GM12878 (cell line): ENCODE data around the gene RETSAT. TPM values are rescaled to one million over a fixed set of nuclear protein-coding genes. Genes with fewer than 3 reads are reported as not detected.

Experiments
- ATAC-seq: fragments of 200-7000 bp; cut with Tn5 transposase; 3 replicates; pipeline ENCODE4 v1.9.1; 2020; ENCODE audit warnings: mild to moderate bottlenecking, moderate library complexity
- BruUV-seq: library from RNA; stranded (reverse); fragments of 400-500 nt; replicated peaks from 2 replicates; lab custom pipeline; 2021; lab: Mats Ljungman, UMichigan
- CTCF ChIA-PET: fragments of 300-600 bp; sonication (Branson Sonifier 250); formaldehyde crosslinking; extraction: SDS; loops from one replicate; lab custom pipeline; 2021; ENCODE audit warnings: inconsistent platforms; lab: Yijun Ruan, JAX
- POLR2A ChIA-PET: fragments of 350-600 bp; formaldehyde crosslinking; extraction: SDS; loops from one replicate; lab custom pipeline; 2021; ENCODE audit warnings: inconsistent platforms; lab: Charles Lee
- RAD21 ChIA-PET: fragments of 300-600 bp; sonication (Branson Sonifier 250); formaldehyde crosslinking; loops from one replicate; lab custom pipeline; 2023; ENCODE audit warnings: antibody characterized with exemption; ENCODE audit not compliant: unreplicated experiment; lab: Charles Lee
- SMC1A ChIA-PET: fragments of 300-600 bp; sonication (Branson Sonifier 250); formaldehyde crosslinking; loops from one replicate; lab custom pipeline; 2023; ENCODE audit not compliant: unreplicated experiment, uncharacterized antibody; lab: Charles Lee
- DNase-seq: peaks from one replicate; pipeline ENCODE4 v3.0.0-alpha.2; 2011; ENCODE audit warnings: low read depth, low spot score
- FAIRE-seq: peaks from 3 replicates; lab custom pipeline; 2011; peaks lifted over from hg19 to GRCh38; lab: Jason Lieb, UNC
- H2AFZ ChIP-seq: 2 replicates; pipeline ENCODE4 v1.6.0; 2011; ENCODE audit warnings: low read depth, low read length, control low read depth; ENCODE audit not compliant: control insufficient read depth
- H3K27ac ChIP-seq: 2 replicates; pipeline ENCODE4 v1.5.1; 2011; ENCODE audit warnings: control low read depth; ENCODE audit not compliant: control insufficient read depth, insufficient read depth
- H3K27me3 ChIP-seq, 2 experiments: replicated peaks in 1 of 2; 2 replicates each; pipeline versions ENCODE4 v1.6.0 to v1.6.1; 2011; ENCODE audit warnings: low read length in 1 of 2; ENCODE audit not compliant: control insufficient read depth in 2 of 2, insufficient read depth in 2 of 2
- H3K36me3 ChIP-seq, 2 experiments: 2 replicates each; pipeline ENCODE4 v1.5.1; 2011; ENCODE audit warnings: low read length in 1 of 2; ENCODE audit not compliant: control insufficient read depth in 2 of 2, insufficient read depth in 2 of 2
- H3K4me1 ChIP-seq: 2 replicates; pipeline ENCODE4 v1.6.1; 2011; ENCODE audit warnings: mild to moderate bottlenecking, low read length, moderate library complexity, mixed read lengths; ENCODE audit not compliant: control insufficient read depth, insufficient read depth
- H3K4me2 ChIP-seq: 2 replicates; pipeline ENCODE4 v1.6.0; 2011; ENCODE audit warnings: control low read depth; ENCODE audit not compliant: control insufficient read depth, insufficient read depth
- H3K4me3 ChIP-seq: fragments of 200-600 bp; sonication (generic); 2 replicates; pipeline ENCODE4 v1.5.1; 2016
- H3K79me2 ChIP-seq: 2 replicates; pipeline ENCODE4 v1.6.0; 2011; ENCODE audit warnings: low read length; ENCODE audit not compliant: control insufficient read depth, insufficient read depth
- H3K9ac ChIP-seq: 2 replicates; pipeline ENCODE4 v1.8.0; 2011; ENCODE audit warnings: low read length, control low read depth, mixed read lengths; ENCODE audit not compliant: control insufficient read depth, insufficient read depth
- H3K9me3 ChIP-seq: replicated peaks from 3 replicates; pipeline ENCODE4 v1.5.1; 2011; ENCODE audit warnings: mild to moderate bottlenecking, low read length; ENCODE audit not compliant: control insufficient read depth, insufficient read depth
- H4K20me1 ChIP-seq: 2 replicates; pipeline ENCODE4 v1.6.0; 2011; ENCODE audit not compliant: control insufficient read depth, insufficient read depth
- BHLHE40 ChIP-seq, 2 experiments: fragments of 450-650 bp in 1 of 2; IDR thresholded peaks; 2 replicates each; pipeline ENCODE4 v1.6.1; 2011 to 2017; ENCODE audit warnings: low read depth in 2 of 2, borderline replicate concordance in 1 of 2, improper control_type of control experiment in 1 of 2, low read length in 1 of 2, mild to moderate bottlenecking in 1 of 2
- CEBPZ ChIP-seq: fragments of 150-350 bp; IDR thresholded peaks from 2 replicates; pipeline ENCODE4 v1.6.1; 2016; ENCODE audit warnings: low read depth, low read length
- HSF1 ChIP-seq: fragments of 150-350 bp; IDR thresholded peaks from 2 replicates; pipeline ENCODE4 v1.6.1; 2014; ENCODE audit warnings: mild to moderate bottlenecking, low read depth, low read length
- MEF2A ChIP-seq: IDR thresholded peaks from 2 replicates; pipeline ENCODE4 v1.6.1; 2011; ENCODE audit warnings: low read depth, mild to moderate bottlenecking, low read length, moderate library complexity; ENCODE audit not compliant: insufficient read depth
- NBN ChIP-seq: fragments of 450-650 bp; IDR thresholded peaks from 2 replicates; pipeline ENCODE4 v1.6.1; 2016
- NR2C2 ChIP-seq: IDR thresholded peaks from 2 replicates; pipeline ENCODE4 v1.6.1; 2011; ENCODE audit warnings: borderline replicate concordance, low read depth; ENCODE audit not compliant: control insufficient read depth, insufficient read length
- PBX3 ChIP-seq: IDR thresholded peaks from 2 replicates; pipeline ENCODE4 v1.6.1; 2011; ENCODE audit warnings: mild to moderate bottlenecking, low read depth, low read length, moderate library complexity; ENCODE audit not compliant: insufficient replicate concordance
- POLR2AphosphoS5 ChIP-seq: IDR thresholded peaks from 2 replicates; pipeline ENCODE4 v1.6.1; 2011; ENCODE audit warnings: mild to moderate bottlenecking, low read length, inconsistent platforms
- RCOR1 ChIP-seq: conservative IDR thresholded peaks from 2 replicates; pipeline ENCODE4 v1.6.1; 2012; ENCODE audit warnings: low read depth, low read length, improper control_type of control experiment
- SIN3A ChIP-seq: IDR thresholded peaks from 2 replicates; pipeline ENCODE4 v1.6.1; 2012; ENCODE audit warnings: low read depth, low read length, improper control_type of control experiment
- SMC3 ChIP-seq: IDR thresholded peaks from 2 replicates; pipeline ENCODE4 v1.6.1; 2011; ENCODE audit warnings: low read length, improper control_type of control experiment, borderline replicate concordance
- ZNF592 ChIP-seq: fragments of 450-650 bp; IDR thresholded peaks from 2 replicates; pipeline ENCODE4 v1.6.1; 2017; ENCODE audit warnings: mild to moderate bottlenecking, moderate library complexity
- WGBS: methylation state at CpG from one replicate; pipeline ENCODE4 v1.1.6; 2016; ENCODE audit warnings: low lambda C conversion rate; ENCODE audit not compliant: insufficient replicate concordance, insufficient coverage; ENCODE audit errors: missing lambda C conversion rate; 5-methylcytosine and 5-hydroxymethylcytosine counted together
- in situ Hi-C: fragments of 300-500 bp; cut with MboI; formaldehyde crosslinking; loops from 9 replicates; pipeline ENCODE4 v1.14.3; 2018; ENCODE audit warnings: mixed read lengths
- intact Hi-C: fragments of 100-400 bp; cut with micrococcal nuclease; formaldehyde crosslinking; loops from one replicate; pipeline ENCODE4 v1.14.2; 2022; ENCODE audit not compliant: unreplicated experiment
- polyA plus RNA-seq, 11 experiments: library from polyadenylated mRNA; depleted of rRNA in 4 of 11; unstranded in 6 of 11; stranded (reverse) in 5 of 11; fragments of >200 nt; fragmentation: Nextera tagmentation in 4 of 11; fragmentation: Illumina TruSeq in 1 of 11; extraction: Ambion mirVana in 4 of 11; extraction: Trizol in 1 of 11; gene quantifications; 1 replicate in 1 of 11; 2 replicates in 10 of 11; pipeline versions ENCODE4 v1.2.1 to v1.2.3, GENCODE V29; 2011 to 2016; ENCODE audit warnings: inconsistent platforms in 2 of 11, missing spikeins in 2 of 11, low read depth in 1 of 11
- total RNA-seq, 4 experiments: library from RNA; depleted of rRNA in 3 of 4; stranded (reverse); fragments of >200 nt in 3 of 4; fragmentation: Illumina TruSeq in 1 of 4; extraction: Trizol in 1 of 4; gene quantifications; 2 replicates each; pipeline versions ENCODE4 v1.2.1 to v1.2.3, GENCODE V29; 2013 to 2021

Gene RETSAT
- total and polyA plus RNA-seq, 10 of the 15 experiments (the other 5 are each of a cell fraction or from before 2014, with no cell fraction given), result 3.3 to 28.8 (median 22.0) TPM

- no peaks in the 10 kb centered on the region for H3K79me2 ChIP-seq
- H3K36me3 ChIP-seq, result no peaks in the 10 kb centered on the region; a peak in 1 of 4 replicates
- H3K9ac ChIP-seq, result no peak overlapping the region
- SMC1A ChIA-PET, result interaction anchor here (1.3 to 1.7 kb wide), 2 partner anchors 11 to 17 kb away, joined by 3 to 6 read pairs; no protein-coding TSS in a partner anchor
- H3K9me3 ChIP-seq, result no peaks in the 10 kb centered on the region
- CTCF ChIA-PET, result interaction anchor here (0.8 to 3.2 kb wide), 3 partner anchors 9 to 42 kb away, joined by 3 to 27 read pairs (median 4); no protein-coding TSS in a partner anchor
- 28% methylated on average over 12 of the region's 15 CpGs for whole genome bisulfite sequencing
- peaks cover 19% of the 10 kb centered on the region for H3K4me1 ChIP-seq
- H3K27ac ChIP-seq, result no peak overlapping the region
- ATAC-seq (peak; percentile 54), FAIRE-seq (no peak), DNase-seq (no peak)
- in situ Hi-C loops, result no loop called here
- H2AFZ ChIP-seq, result no peak overlapping the region; the same call in 1 of the 2 replicates
- BruUV-seq, result no TSS peak
- intact Hi-C loops, result no loop called here
- RAD21 ChIA-PET, result interaction anchor here (2.3 kb wide), 1 partner anchor 9 kb away, joined by 7 read pairs; no protein-coding TSS in a partner anchor
- no peak overlapping the region for H3K4me3 ChIP-seq
- H3K27me3 ChIP-seq, result no peaks in the 10 kb centered on the region
- H3K4me2 ChIP-seq, result 0 out of 2 replicates have a peak overlapping the region, but pooled peaks have one; percentile 9
- H4K20me1 ChIP-seq, result no peaks in the 10 kb centered on the region
- POLR2A ChIA-PET, result interaction anchor here (0.8 kb wide), 1 partner anchor 13 kb away, joined by 3 read pairs; no protein-coding TSS in a partner anchor
- TF ChIP-seq CEBPZ, result no peak
- TF ChIP-seq HSF1, result no peak
- TF ChIP-seq MEF2A, result no peak
- TF ChIP-seq NBN, result no peak
- no peak for TF ChIP-seq BHLHE40 (IDR thresholded peaks at IDR 0.05; ENCODE audit: borderline replicate concordance in 1 of 2, low read depth in 2 of 2, low read length in 1 of 2)
- no peak for TF ChIP-seq RCOR1
- TF ChIP-seq SMC3, result no peak
- TF ChIP-seq SIN3A, result no peak
- TF ChIP-seq PBX3, result no peak
- TF ChIP-seq NR2C2, result no peak
- TF ChIP-seq ZNF592, result no peak
- TF ChIP-seq POLR2AphosphoS5, result no peak
Measured at GRCh38 chr2:85308896-85309555, 45.3 kb downstream of the RETSAT start.
